SK-N-SH (cell line): ENCODE data around the gene SIRT3. TPM values are rescaled to one million over a fixed set of nuclear protein-coding genes. Genes with fewer than 3 reads are reported as not detected.

Experiments
- CTCF ChIA-PET: fragments of 300-600, 350-600 bp; formaldehyde crosslinking; extraction: SDS; loops from one replicate; lab custom pipeline; 2021; lab: Yijun Ruan, JAX
- POLR2A ChIA-PET: fragments of 350-600 bp; sonication (Branson Sonifier 250); formaldehyde crosslinking; extraction: SDS; loops from one replicate; lab custom pipeline; 2020; ENCODE audit warnings: antibody characterized with exemption, inconsistent platforms; lab: Yijun Ruan, JAX
- DNase-seq: peaks from one replicate; pipeline ENCODE4 v3.0.0; 2012
- H2AFZ ChIP-seq: fragments of 200-600 bp; sonication (generic); 2 replicates; pipeline ENCODE4 v1.8.1; 2016; ENCODE audit warnings: antibody characterized with exemption, mild to moderate bottlenecking, low read depth
- H3F3A ChIP-seq: fragments of 200-600 bp; sonication (generic); replicated peaks from 2 replicates; pipeline ENCODE3; 2016; ENCODE audit warnings: antibody characterized with exemption, mild to moderate bottlenecking; ENCODE audit not compliant: insufficient read depth
- H3K27ac ChIP-seq, 2 experiments: fragments of 200-500 bp in 1 of 2; fragments of 200-600 bp in 1 of 2; sonication (Bioruptor generic) in 1 of 2; sonication (generic), shearing (Covaris generic) in 1 of 2; 2 replicates each; pipeline versions ENCODE4 v1.5.1 to v1.6.1; 2014 to 2016; ENCODE audit warnings: low read depth in 2 of 2, inconsistent platforms in 1 of 2, low read length in 1 of 2, mild to moderate bottlenecking in 1 of 2, mixed read lengths in 1 of 2
- H3K27me3 ChIP-seq: fragments of 200-600 bp; sonication (generic), shearing (Covaris generic); 2 replicates; pipeline ENCODE4 v1.6.1; 2016; ENCODE audit warnings: mixed run types; ENCODE audit not compliant: insufficient read depth
- H3K36me3 ChIP-seq, 2 experiments: fragments of 200-500 bp in 1 of 2; fragments of 200-600 bp in 1 of 2; sonication (Bioruptor generic) in 1 of 2; sonication (generic) in 1 of 2; replicated peaks in 1 of 2; 2 replicates each; pipeline versions ENCODE3 to v1.5.1; 2014 to 2016; ENCODE audit warnings: low read length in 1 of 2, mild to moderate bottlenecking in 1 of 2; ENCODE audit not compliant: insufficient read depth in 2 of 2, control insufficient read depth in 1 of 2
- H3K4me1 ChIP-seq, 2 experiments: fragments of 200-500 bp in 1 of 2; fragments of 200-600 bp in 1 of 2; sonication (Bioruptor generic) in 1 of 2; sonication (generic), shearing (Covaris generic) in 1 of 2; 2 replicates each; pipeline versions ENCODE4 v1.5.1 to v1.6.1; 2014 to 2016; ENCODE audit warnings: low read depth in 1 of 2, low read length in 1 of 2, mixed run types in 1 of 2; ENCODE audit not compliant: insufficient read depth in 2 of 2, control insufficient read depth in 1 of 2
- H3K4me2 ChIP-seq: fragments of 200-600 bp; sonication (generic), shearing (Covaris generic); 2 replicates; pipeline ENCODE4 v1.6.1; 2017; ENCODE audit warnings: mixed run types
- H3K4me3 ChIP-seq, 2 experiments: fragments of 200-500 bp in 1 of 2; fragments of 200-600 bp in 1 of 2; sonication (Bioruptor generic) in 1 of 2; sonication (generic), shearing (Covaris generic) in 1 of 2; 2 replicates each; pipeline versions ENCODE4 v1.5.1 to v1.8.1; 2014 to 2016; ENCODE audit warnings: low read depth in 2 of 2, inconsistent platforms in 1 of 2, low read length in 1 of 2, mild to moderate bottlenecking in 1 of 2, mixed read lengths in 1 of 2, moderate library complexity in 1 of 2
- H3K79me2 ChIP-seq: fragments of 200-600 bp; sonication (generic); 2 replicates; pipeline ENCODE4 v1.8.1; 2017; ENCODE audit warnings: mild to moderate bottlenecking; ENCODE audit not compliant: insufficient read depth
- H3K9ac ChIP-seq: fragments of 200-600 bp; sonication (generic); 2 replicates; pipeline ENCODE4 v1.6.1; 2017; ENCODE audit warnings: mixed run types
- H3K9me2 ChIP-seq: fragments of 200-600 bp; sonication (generic); 2 replicates; pipeline ENCODE4 v1.6.1; 2017; ENCODE audit warnings: mixed run types
- H3K9me3 ChIP-seq: fragments of 200-600 bp; sonication (generic); 2 replicates; pipeline ENCODE4 v1.6.1; 2017; ENCODE audit warnings: mixed run types, mild to moderate bottlenecking, moderate library complexity
- H4K20me1 ChIP-seq: fragments of 200-600 bp; sonication (generic); 2 replicates; pipeline ENCODE4 v1.6.1; 2017; ENCODE audit warnings: mild to moderate bottlenecking, mixed run types; ENCODE audit not compliant: insufficient read depth
- ELF1 ChIP-seq: IDR thresholded peaks from 2 replicates; pipeline ENCODE4 v1.4.0; 2012
- EZH2phosphoT487 ChIP-seq: fragments of 200-600 bp; sonication (generic); IDR thresholded peaks from 2 replicates; pipeline ENCODE4 v1.6.1; 2017; ENCODE audit warnings: low read depth, mixed run types, mild to moderate bottlenecking, antibody characterized with exemption, moderate library complexity, borderline replicate concordance
- FOXJ3 ChIP-seq: sonication (generic); formaldehyde crosslinking; IDR thresholded peaks from 2 replicates; pipeline ENCODE4 v1.5.1; 2020; ENCODE audit warnings: mild to moderate bottlenecking, missing genetic modification reagents
- JUND ChIP-seq: IDR thresholded peaks from 2 replicates; pipeline ENCODE4 v1.4.0; 2012
- MEF2A ChIP-seq: IDR thresholded peaks from 2 replicates; pipeline ENCODE4 v1.4.0; 2012; ENCODE audit warnings: low read depth, borderline replicate concordance
- NFIC ChIP-seq: IDR thresholded peaks from 2 replicates; pipeline ENCODE4 v1.4.0; 2012; ENCODE audit warnings: borderline replicate concordance
- RCOR1 ChIP-seq: fragments of 150-350 bp; IDR thresholded peaks from 2 replicates; pipeline ENCODE4 v1.6.1; 2017; ENCODE audit warnings: antibody characterized with exemption, low read length
- TAF1 ChIP-seq: IDR thresholded peaks from 2 replicates; pipeline ENCODE4 v1.6.1; 2012; ENCODE audit warnings: low read depth, mild to moderate bottlenecking, low read length, moderate library complexity, borderline replicate concordance
- USF2 ChIP-seq: fragments of 150-350 bp; IDR thresholded peaks from 2 replicates; pipeline ENCODE4 v1.6.1; 2017; ENCODE audit warnings: antibody characterized with exemption, low read length, low read depth, borderline replicate concordance
- WGBS: methylation state at CpG from one replicate; pipeline ENCODE4 v1.1.6; 2017; ENCODE audit warnings: low lambda C conversion rate; 5-methylcytosine and 5-hydroxymethylcytosine counted together
- polyA plus RNA-seq, 3 experiments: library from polyadenylated mRNA; depleted of rRNA; stranded (reverse); fragments of >200 nt; gene quantifications; 2 replicates each; pipeline ENCODE4 v1.2.3, GENCODE V29; 2012
- TF ChIP-seq, protein P1 (sequence below): IDR thresholded peaks from 2 replicates; pipeline ENCODE4; 2012
- TF ChIP-seq, protein P2 (sequence below): IDR thresholded peaks from 2 replicates; pipeline ENCODE4 v1.4.0; 2012; ENCODE audit warnings: low read depth

Gene SIRT3
- polyA plus RNA-seq, 1 of the 3 experiments (the other 2 are of a cell fraction), result 34.4 TPM

DNA sequence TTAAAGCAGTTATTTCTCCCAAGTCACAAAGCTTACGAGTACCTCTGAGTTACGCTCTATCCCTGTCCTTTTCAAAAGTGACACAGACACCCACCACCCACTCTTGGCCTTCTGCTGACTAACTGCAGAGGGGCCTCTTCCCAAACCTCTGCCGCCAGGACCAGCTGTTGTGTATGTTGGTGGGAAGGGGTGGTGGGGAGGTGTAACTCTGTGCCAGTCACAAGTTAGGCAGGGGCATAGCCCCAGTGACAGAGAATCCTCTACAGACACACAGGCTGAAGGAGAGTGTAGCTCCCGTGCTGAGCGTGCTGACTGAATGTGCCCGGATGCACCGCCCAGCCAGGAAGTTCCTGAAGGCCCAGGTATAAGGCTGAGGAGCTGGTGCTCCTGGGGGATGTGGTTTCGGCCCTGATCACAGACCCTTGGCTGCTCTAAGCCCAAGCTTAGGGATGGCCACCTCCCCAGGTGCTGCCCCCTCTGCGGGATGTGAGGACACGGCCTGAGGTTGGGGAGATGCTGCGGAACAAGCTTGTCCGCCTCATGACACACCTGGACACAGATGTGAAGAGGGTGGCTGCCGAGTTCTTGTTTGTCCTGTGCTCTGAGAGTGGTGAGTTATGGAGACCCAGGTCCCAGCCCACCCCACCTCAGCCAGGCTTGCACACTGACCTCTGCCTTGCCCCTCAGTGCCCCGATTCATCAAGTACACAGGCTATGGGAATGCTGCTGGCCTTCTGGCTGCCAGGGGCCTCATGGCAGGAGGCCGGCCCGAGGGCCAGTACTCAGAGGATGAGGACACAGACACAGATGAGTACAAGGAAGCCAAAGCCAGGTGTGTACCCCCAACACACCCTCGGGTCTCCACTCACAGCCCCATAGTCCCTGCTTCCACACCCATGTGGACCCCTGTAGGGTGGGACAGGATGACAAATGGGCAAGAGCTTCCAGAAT lies 23.7 kb downstream of the SIRT3 start:
- DNase-seq, result no peak
- no peaks in the 10 kb centered on the region for H3K9me2 ChIP-seq
- peaks cover 46% of the 10 kb centered on the region for H3K79me2 ChIP-seq
- H4K20me1 ChIP-seq, result peaks cover 13% of the 10 kb centered on the region
- H3F3A ChIP-seq, result peaks cover 26% of the 10 kb centered on the region
- WGBS, result 92% methylated on average over 11 of the region's 17 CpGs
- no peak overlapping the region for H2AFZ ChIP-seq
- H3K4me2 ChIP-seq, result no peak overlapping the region
- no peak for TF ChIP-seq RCOR1
- no peak for TF ChIP-seq NFIC
- no peak for TF ChIP-seq MEF2A
- TF ChIP-seq TAF1, result no peak
- TF ChIP-seq ELF1, result no peak
- TF ChIP-seq, protein P1, sequence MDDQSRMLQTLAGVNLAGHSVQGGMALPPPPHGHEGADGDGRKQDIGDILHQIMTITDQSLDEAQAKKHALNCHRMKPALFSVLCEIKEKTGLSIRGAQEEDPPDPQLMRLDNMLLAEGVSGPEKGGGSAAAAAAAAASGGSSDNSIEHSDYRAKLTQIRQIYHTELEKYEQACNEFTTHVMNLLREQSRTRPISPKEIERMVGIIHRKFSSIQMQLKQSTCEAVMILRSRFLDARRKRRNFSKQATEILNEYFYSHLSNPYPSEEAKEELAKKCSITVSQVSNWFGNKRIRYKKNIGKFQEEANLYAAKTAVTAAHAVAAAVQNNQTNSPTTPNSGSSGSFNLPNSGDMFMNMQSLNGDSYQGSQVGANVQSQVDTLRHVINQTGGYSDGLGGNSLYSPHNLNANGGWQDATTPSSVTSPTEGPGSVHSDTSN, result no peak
- no peak overlapping the region; a peak in 1 of 4 replicates for H3K27ac ChIP-seq
- no peaks in the 10 kb centered on the region for H3K27me3 ChIP-seq
- H3K4me1 ChIP-seq, result peaks cover 8 to 19% of the 10 kb centered on the region in 2 experiments; a peak in 2 of 4 replicates
- H3K4me3 ChIP-seq, result no peak overlapping the region
- CTCF ChIA-PET, result no interaction called here
- POLR2A ChIA-PET, result interaction anchor here (1.6 kb wide), 1 partner anchor 23 kb away, joined by 4 read pairs; no protein-coding TSS in a partner anchor
- H3K9ac ChIP-seq, result no peak overlapping the region
- H3K9me3 ChIP-seq, result no peaks in the 10 kb centered on the region
- H3K36me3 ChIP-seq, result peaks cover 43 to 62% of the 10 kb centered on the region in 2 experiments

DNA sequence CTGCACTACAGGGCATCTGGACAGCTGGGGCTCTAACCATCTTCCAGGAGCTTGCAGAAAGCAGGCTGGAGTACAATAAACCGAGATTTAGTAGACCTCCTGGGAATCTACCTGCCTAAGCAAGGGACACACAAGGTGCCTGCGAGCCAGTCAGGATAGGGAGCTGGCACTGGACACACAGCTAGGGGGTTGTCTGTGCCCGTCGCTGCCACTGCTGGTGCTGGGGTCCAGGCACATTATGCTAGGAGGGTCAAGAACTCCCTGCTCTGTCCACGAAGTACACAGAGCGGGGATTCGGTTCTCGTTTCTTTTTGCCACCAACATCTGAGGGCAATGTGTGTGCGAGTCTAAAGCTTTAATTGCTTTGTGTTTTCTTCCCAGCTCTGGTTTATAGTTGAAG lies 24.4 kb downstream of the SIRT3 start:
- H3K36me3 ChIP-seq, result peaks cover 43 to 62% of the 10 kb centered on the region in 2 experiments
- DNase-seq, result no peak
- H3K27ac ChIP-seq, result no peak overlapping the region
- no peaks in the 10 kb centered on the region for H3K9me2 ChIP-seq
- no peak overlapping the region for H3K4me3 ChIP-seq
- peaks cover 13% of the 10 kb centered on the region for H4K20me1 ChIP-seq
- H2AFZ ChIP-seq, result no peak overlapping the region
- H3K9me3 ChIP-seq, result no peaks in the 10 kb centered on the region
- H3K9ac ChIP-seq, result no peak overlapping the region
- POLR2A ChIA-PET, result interaction anchor here (1.6 kb wide), 1 partner anchor 24 kb away, joined by 4 read pairs; no protein-coding TSS in a partner anchor
- 95% methylated on average over 7 of the region's 9 CpGs for WGBS
- TF ChIP-seq JUND, result no peak
- no peak for TF ChIP-seq USF2
- no peak for TF ChIP-seq FOXJ3 (CRISPR knock-in tag)
- TF ChIP-seq, protein P2, sequence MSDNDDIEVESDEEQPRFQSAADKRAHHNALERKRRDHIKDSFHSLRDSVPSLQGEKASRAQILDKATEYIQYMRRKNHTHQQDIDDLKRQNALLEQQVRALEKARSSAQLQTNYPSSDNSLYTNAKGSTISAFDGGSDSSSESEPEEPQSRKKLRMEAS, result no peak
- no peak for TF ChIP-seq EZH2phosphoT487
- no peak for TF ChIP-seq ELF1
- H3K4me1 ChIP-seq, result peaks cover 8 to 19% of the 10 kb centered on the region in 2 experiments; a peak in 2 of 4 replicates
- CTCF ChIA-PET, result no interaction called here
- H3K4me2 ChIP-seq, result no peak overlapping the region
- no peaks in the 10 kb centered on the region for H3K27me3 ChIP-seq
- H3K79me2 ChIP-seq, result peaks cover 50% of the 10 kb centered on the region
- H3F3A ChIP-seq, result peaks cover 25% of the 10 kb centered on the region
